ENCODE data around the gene GALNT17.
"Not testable (repeated sequence)": the region's sequence is repeated elsewhere in the genome, so short reads cannot be mapped to it uniquely, and the experiment has no call there.

Gene GALNT17

GRCh38 chr7:71191771-71192170 is 59.8 kb downstream of the GALNT17 start:
- Histone ChIP-seq H3K36me3 (replicated peaks) (no peaks in the 10 kb centered on the region), H3K27ac (no peak overlapping the region), H3K27me3 (replicated peaks) (no peaks in the 10 kb centered on the region), H3K4me3 (ENCODE audit: low read depth, low read length) (no peak overlapping the region)
- no peak for TF ChIP-seq CTCF (IDR thresholded peaks at IDR 0.05; ENCODE audit: low read depth, low read length, missing control alignments)
- DNase-seq = no peak
- in situ Hi-C loops (cut with HindIII; ENCODE audit: low pct_ligation_motif_present, low sequenced_read_pairs) = no loop called here

- in situ Hi-C loops (cut with HindIII; ENCODE audit: low pct_ligation_motif_present, low sequenced_read_pairs) = no loop called here
- H3K4me3 ChIP-seq (ENCODE audit: low read depth, low read length) = no peak overlapping the region
Measured at GRCh38 chr7:71193099-71193810, 61.3 kb downstream of the GALNT17 start.

GRCh38 chr7:71198391-71198790 is 66.4 kb downstream of the GALNT17 start:
- Histone ChIP-seq H3K4me3 (ENCODE audit: low read depth, low read length) (no peak overlapping the region), H3K27me3 (replicated peaks) (no peaks in the 10 kb centered on the region), H3K36me3 (replicated peaks) (no peaks in the 10 kb centered on the region), H3K27ac (no peak overlapping the region)
- in situ Hi-C loops (cut with HindIII; ENCODE audit: low pct_ligation_motif_present, low sequenced_read_pairs) = no loop called here
- no peak for DNase-seq
- TF ChIP-seq CTCF (IDR thresholded peaks at IDR 0.05; ENCODE audit: low read depth, low read length, missing control alignments) = no peak

More at GRCh38 chr7:71193099-71193810, 61.3 kb downstream of the GALNT17 start:
- Histone ChIP-seq H3K27me3 (replicated peaks) (no peaks in the 10 kb centered on the region), H3K27ac (no peak overlapping the region), H3K36me3 (replicated peaks) (no peaks in the 10 kb centered on the region)
- TF ChIP-seq CTCF (IDR thresholded peaks at IDR 0.05; ENCODE audit: low read depth, low read length, missing control alignments) = no peak
- DNase-seq = no peak

GRCh38 chr7:71198887-71199286 is 66.9 kb downstream of the GALNT17 start:
- no peaks in the 10 kb centered on the region for H3K27me3 ChIP-seq (replicated peaks)
- no peak overlapping the region for H3K4me3 ChIP-seq (ENCODE audit: low read depth, low read length)
- TF ChIP-seq CTCF (IDR thresholded peaks at IDR 0.05; ENCODE audit: low read depth, low read length, missing control alignments) = no peak
- H3K27ac ChIP-seq = no peak overlapping the region
- DNase-seq = no peak
- in situ Hi-C loops (cut with HindIII; ENCODE audit: low pct_ligation_motif_present, low sequenced_read_pairs) = no loop called here
- H3K36me3 ChIP-seq (replicated peaks) = no peaks in the 10 kb centered on the region

- in situ Hi-C loops (cut with HindIII; ENCODE audit: low pct_ligation_motif_present, low sequenced_read_pairs) = no loop called here
- H3K36me3 ChIP-seq (replicated peaks) = no peaks in the 10 kb centered on the region
- no peak overlapping the region for H3K4me3 ChIP-seq (ENCODE audit: low read depth, low read length)
- TF ChIP-seq CTCF (IDR thresholded peaks at IDR 0.05; ENCODE audit: low read depth, low read length, missing control alignments) = no peak
- no peak for DNase-seq
- H3K27ac ChIP-seq = no peak overlapping the region
- H3K27me3 ChIP-seq (replicated peaks) = no peaks in the 10 kb centered on the region
Measured at GRCh38 chr7:71206184-71206583, 74.2 kb downstream of the GALNT17 start.

- no peak for TF ChIP-seq CTCF (IDR thresholded peaks at IDR 0.05; ENCODE audit: low read depth, low read length, missing control alignments)
- DNase-seq = no peak
- in situ Hi-C loops (cut with HindIII; ENCODE audit: low pct_ligation_motif_present, low sequenced_read_pairs) = no loop called here
- Histone ChIP-seq H3K4me3 (ENCODE audit: low read depth, low read length) (no peak overlapping the region), H3K36me3 (replicated peaks) (no peaks in the 10 kb centered on the region), H3K27me3 (replicated peaks) (no peaks in the 10 kb centered on the region), H3K27ac (no peak overlapping the region)
Measured at GRCh38 chr7:71208881-71209280, 76.9 kb downstream of the GALNT17 start.

GRCh38 chr7:71209484-71209883 is 77.5 kb downstream of the GALNT17 start:
- H3K27me3 ChIP-seq (replicated peaks); in situ Hi-C loops (cut with HindIII; ENCODE audit: low pct_ligation_motif_present, low sequenced_read_pairs); H3K27ac ChIP-seq; H3K4me3 ChIP-seq (ENCODE audit: low read depth, low read length); DNase-seq; H3K36me3 ChIP-seq (replicated peaks): not testable (repeated sequence)
